A549 (cell line): Measurements from ENCODE around the gene NDUFA5. TPM values are rescaled to one million over a fixed set of nuclear protein-coding genes. Genes with fewer than 3 reads are reported as not detected.
A peak's percentile ranks its signal among the peaks of the same experiment; 100 is the strongest.

Source experiments
- ATAC-seq, 2 experiments: fragments of 200-7000 bp in 1 of 2; fragments of >200 bp in 1 of 2; cut with Nextera tagmentation in 1 of 2; cut with Tn5 transposase in 1 of 2; 3 replicates each; pipeline versions ENCODE4 v1.8.0 to v1.9.1; 2018 to 2020; ENCODE audit warnings: mild to moderate bottlenecking in 1 of 2, moderate library complexity in 1 of 2
- CTCF ChIA-PET: fragments of 300-600 bp; sonication (Branson Sonifier 250); formaldehyde crosslinking; extraction: SDS; loops from one replicate; lab custom pipeline; 2021; ENCODE audit warnings: antibody characterized with exemption, inconsistent platforms; lab: Yijun Ruan, JAX
- POLR2A ChIA-PET: fragments of 350-600 bp; formaldehyde crosslinking; extraction: SDS; loops from one replicate; lab custom pipeline; 2021; ENCODE audit warnings: antibody characterized with exemption, inconsistent platforms; lab: Yijun Ruan, JAX
- DNase-seq, 2 experiments: peaks; one replicate each; pipeline versions ENCODE4 v3.0.0 to v3.0.0-alpha.2; 2011 to 2016; ENCODE audit warnings: low read depth in 1 of 2, low spot score in 1 of 2
- FAIRE-seq: peaks from 2 replicates; lab custom pipeline; 2011; peaks lifted over from hg19 to GRCh38; lab: Jason Lieb, UNC
- H3K27ac ChIP-seq, 2 experiments: fragments of >200 bp; sonication (Bioruptor Twin); formaldehyde crosslinking; 3 replicates each; pipeline ENCODE4 v1.5.1; 2016 to 2017
- H3K4me1 ChIP-seq: fragments of >200 bp; sonication (Bioruptor Twin); formaldehyde crosslinking; 3 replicates; pipeline ENCODE4 v1.6.1; 2016
- H3K4me2 ChIP-seq: fragments of >200 bp; sonication (Bioruptor Twin); formaldehyde crosslinking; 3 replicates; pipeline ENCODE4 v1.6.1; 2016
- H3K4me3 ChIP-seq: fragments of >200 bp; sonication (Bioruptor Twin); formaldehyde crosslinking; 3 replicates; pipeline ENCODE4 v1.5.1; 2016
- H3K9me3 ChIP-seq: fragments of >200 bp; sonication (Bioruptor Twin); formaldehyde crosslinking; 3 replicates; pipeline ENCODE4 v1.6.1; 2016
- BHLHE40 ChIP-seq: IDR thresholded peaks from 2 replicates; pipeline ENCODE4 v1.6.1; 2012; ENCODE audit warnings: low read depth, low read length, inconsistent platforms
- CBX2 ChIP-seq: fragments of 200-600 bp; sonication (generic); IDR thresholded peaks from 2 replicates; pipeline ENCODE4 v1.6.1; 2016; ENCODE audit warnings: low read depth, mild to moderate bottlenecking, borderline replicate concordance
- EHMT2 ChIP-seq: fragments of 200-600 bp; sonication (generic); IDR thresholded peaks from 2 replicates; pipeline ENCODE4 v1.6.1; 2016; ENCODE audit warnings: antibody characterized with exemption, low read depth, mild to moderate bottlenecking, moderate library complexity
- EP300 ChIP-seq, 2 experiments: fragments of >200 bp; sonication (Bioruptor Twin); formaldehyde crosslinking; IDR thresholded peaks; 2 replicates in 1 of 2; 3 replicates in 1 of 2; pipeline ENCODE4 v1.6.1; 2016 to 2017
- ESRRA ChIP-seq: fragments of 150-350 bp; IDR thresholded peaks from 2 replicates; pipeline ENCODE4 v1.6.1; 2014; ENCODE audit warnings: mild to moderate bottlenecking, low read length, borderline replicate concordance
- FOSB ChIP-seq: fragments of 250-450 bp; sonication (Bioruptor Pico); IDR thresholded peaks from 2 replicates; pipeline ENCODE4 v1.5.0; 2020; ENCODE audit warnings: mild to moderate bottlenecking, moderate library complexity
- FOSL2 ChIP-seq, 2 experiments: fragments of 450-650 bp in 1 of 2; fragments of >200 bp in 1 of 2; sonication (Bioruptor Twin) in 1 of 2; formaldehyde crosslinking; IDR thresholded peaks; 2 replicates each; pipeline versions ENCODE4 v1.5.0 to v1.6.1; 2016 to 2020; ENCODE audit warnings: mild to moderate bottlenecking in 1 of 2, moderate library complexity in 1 of 2
- FOXS1 ChIP-seq: fragments of 250-450 bp; sonication (Bioruptor Pico); IDR thresholded peaks from 2 replicates; pipeline ENCODE4 v1.5.0; 2020; ENCODE audit warnings: mild to moderate bottlenecking, moderate library complexity
- GATA3 ChIP-seq: IDR thresholded peaks from 2 replicates; pipeline ENCODE4 v1.6.1; 2012; ENCODE audit warnings: borderline replicate concordance
- HDAC2 ChIP-seq: fragments of 200-600 bp; sonication (generic); IDR thresholded peaks from 2 replicates; pipeline ENCODE4 v1.6.1; 2016
- HEYL ChIP-seq: fragments of 250-450 bp; sonication (Bioruptor Pico); IDR thresholded peaks from 2 replicates; pipeline ENCODE4 v1.8.0; 2021; ENCODE audit warnings: mild to moderate bottlenecking, moderate library complexity
- JUN ChIP-seq, 2 experiments: fragments of >200 bp; sonication (Bioruptor Twin); formaldehyde crosslinking; IDR thresholded peaks; 2 replicates in 1 of 2; 3 replicates in 1 of 2; pipeline ENCODE4 v1.6.1; 2016 to 2017
- JUNB ChIP-seq: fragments of >200 bp; sonication (Bioruptor Twin); formaldehyde crosslinking; IDR thresholded peaks from 2 replicates; pipeline ENCODE4 v1.6.1; 2016
- KDM1A ChIP-seq: fragments of 200-600 bp; sonication (generic); IDR thresholded peaks from 2 replicates; pipeline ENCODE4 v1.6.1; 2016; ENCODE audit warnings: low read depth, mild to moderate bottlenecking
- KDM5A ChIP-seq: fragments of 200-600 bp; sonication (generic); IDR thresholded peaks from 2 replicates; pipeline ENCODE4 v1.6.1; 2016; ENCODE audit warnings: antibody characterized with exemption, mild to moderate bottlenecking
- MYC ChIP-seq: IDR thresholded peaks from 2 replicates; pipeline ENCODE4 v1.6.1; 2012; ENCODE audit warnings: mild to moderate bottlenecking, inconsistent platforms, low read length, improper control_type of control experiment, borderline replicate concordance
- NPAS2 ChIP-seq: fragments of 250-450 bp; sonication (Bioruptor Pico); IDR thresholded peaks from 2 replicates; pipeline ENCODE4 v1.8.0; 2022; ENCODE audit warnings: mild to moderate bottlenecking, moderate library complexity, borderline replicate concordance
- PHF8 ChIP-seq: fragments of 200-600 bp; sonication (generic); IDR thresholded peaks from 2 replicates; pipeline ENCODE4 v1.6.1; 2016; ENCODE audit warnings: low read depth, mild to moderate bottlenecking, antibody characterized with exemption, moderate library complexity, borderline replicate concordance
- POLR2A ChIP-seq: IDR thresholded peaks from 2 replicates; pipeline ENCODE4 v1.6.1; 2012; ENCODE audit warnings: mild to moderate bottlenecking, low read length
- POLR2AphosphoS2 ChIP-seq: conservative IDR thresholded peaks from 2 replicates; pipeline ENCODE4 v1.6.1; 2012; ENCODE audit warnings: low read length, improper control_type of control experiment, inconsistent platforms
- RAD21 ChIP-seq, 2 experiments: fragments of >200 bp in 1 of 2; sonication (Bioruptor Twin) in 1 of 2; formaldehyde crosslinking in 1 of 2; IDR thresholded peaks in 1 of 2; conservative IDR thresholded peaks in 1 of 2; 2 replicates in 1 of 2; 3 replicates in 1 of 2; pipeline ENCODE4 v1.6.1; 2012 to 2018; ENCODE audit warnings: inconsistent platforms in 1 of 2
- RCOR1 ChIP-seq: fragments of 150-350 bp; IDR thresholded peaks from 2 replicates; pipeline ENCODE4 v1.6.1; 2014; ENCODE audit warnings: antibody characterized with exemption, low read length, low read depth
- SREBF2 ChIP-seq: fragments of 450-650 bp; IDR thresholded peaks from 2 replicates; pipeline ENCODE4 v1.6.1; 2014; ENCODE audit warnings: mild to moderate bottlenecking, moderate library complexity
- WGBS: methylation state at CpG from one replicate; pipeline ENCODE4 v1.1.6; 2017; ENCODE audit errors: missing lambda C conversion rate; 5-methylcytosine and 5-hydroxymethylcytosine counted together
- polyA minus RNA-seq: library from RNA; depleted of rRNA, polyadenylated mRNA; stranded (reverse); fragments of >200 nt; gene quantifications from 2 replicates; pipeline ENCODE4 v1.2.3, GENCODE V29; 2011; rRNA and poly(A)+ RNA removed
- polyA plus RNA-seq, 4 experiments: library from polyadenylated mRNA; depleted of rRNA in 3 of 4; stranded (reverse); fragments of >200 nt; fragmentation: RNase III in 1 of 4; extraction: RNeasy Plus Mini Kit Qiagen cat#74134 plus additional on column Dnase treatment in 1 of 4; gene quantifications; 2 replicates in 3 of 4; 3 replicates in 1 of 4; pipeline ENCODE4 v1.2.3, GENCODE V29; 2011 to 2017
- TF ChIP-seq, protein P1 (sequence below): IDR thresholded peaks from 2 replicates; pipeline ENCODE4 v1.6.1; 2012
- TF ChIP-seq, protein P2 (sequence below): IDR thresholded peaks from 2 replicates; pipeline ENCODE4 v1.6.1; 2012
- TF ChIP-seq, protein P3 (sequence below): fragments of 450-650 bp; IDR thresholded peaks from 2 replicates; pipeline ENCODE4 v1.6.1; 2014; ENCODE audit warnings: antibody characterized with exemption

Gene NDUFA5
- polyA plus RNA-seq (2011; rRNA removed) (27.3 and 58.8 TPM in 2 replicates), polyA plus RNA-seq (2017; fragmentation: RNase III; extraction: RNeasy Plus Mini Kit Qiagen cat#74134 plus additional on column Dnase treatment) (64.8 to 71.5 TPM (median 66.7 TPM) in 3 replicates), polyA minus RNA-seq (5.9 and 7.5 TPM in 2 replicates)
- polyA plus RNA-seq (2012; cell fraction: cytosol; rRNA removed): 5.2 and 6.5 TPM in 2 replicates
- 0.95 and 2.7 TPM in 2 replicates for polyA plus RNA-seq (2012; cell fraction: nucleus; rRNA removed)

DNA sequence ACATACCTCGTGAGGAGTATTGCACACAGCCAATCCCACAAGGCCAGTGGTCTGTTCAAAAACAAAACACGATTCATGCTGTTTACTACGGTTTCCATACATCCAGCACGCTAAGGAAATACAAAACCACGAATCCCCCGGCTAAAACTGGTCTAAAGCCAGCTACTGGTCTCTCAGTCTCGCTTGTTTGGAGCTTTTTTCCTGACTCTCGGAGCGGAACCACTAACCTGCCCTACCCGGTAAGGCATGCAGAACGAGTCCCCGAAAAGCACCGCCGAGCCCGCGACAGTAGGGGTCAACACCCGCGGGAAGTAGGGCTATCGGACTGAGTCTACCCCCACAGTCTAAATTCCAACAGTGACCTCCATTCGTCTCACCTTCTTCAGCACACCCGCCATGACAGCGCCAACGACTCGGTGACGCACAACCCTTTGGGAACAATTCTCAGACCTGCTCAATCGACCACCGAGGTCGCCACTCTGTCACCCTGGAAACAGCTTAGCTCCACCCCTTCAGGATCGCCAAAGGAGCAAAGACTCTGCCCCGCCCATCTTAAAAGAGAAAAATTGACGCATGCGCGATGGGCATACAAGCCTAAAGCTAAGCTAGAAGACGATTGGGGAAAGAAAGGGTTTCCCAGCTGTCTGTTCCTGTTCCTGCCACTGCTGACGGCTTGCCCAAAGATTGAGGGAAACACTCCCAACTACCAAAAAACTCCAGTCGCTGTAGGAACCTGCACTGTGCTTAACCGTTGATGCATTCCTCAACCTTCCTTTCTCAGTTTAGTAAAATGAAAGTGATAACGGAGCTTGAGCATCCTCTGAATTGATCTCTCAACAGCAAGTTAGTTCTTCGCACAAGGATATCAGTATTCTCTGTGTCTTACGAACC, at the start of gene NDUFA5:
Gene NDUFA5, minus strand, starts transcription at position 421 of the 891 bp plus-strand sequence. Its CDS starts 23 bp downstream, at position 398.
- peak within 1 kb of the TSS; percentile 97 for H3K4me3 ChIP-seq
- 2% methylated on average over 37 of the region's 40 CpGs for WGBS
- ChIA-PET POLR2A (interaction anchor here (0.8 to 1.4 kb wide), 3 partner anchors 23 to 191 kb away, joined by 3 to 10 read pairs (median 9); partner anchors contain the start of genes IQUB and WASL), CTCF (interaction anchor here (0.9 to 2.1 kb wide), 5 partner anchors 11 to 177 kb away, joined by 3 to 11 read pairs (median 3); no protein-coding TSS in a partner anchor)
- H3K4me1 ChIP-seq: peaks cover 4% of the 10 kb centered on the region; the same call in 1 of the 3 replicates
- H3K4me2 ChIP-seq: peak within 1 kb of the TSS; percentile 85
- peak within 1 kb of the TSS; percentile 81 to 91 for H3K27ac ChIP-seq
- ATAC-seq (peak; percentile 96 to 98), DNase-seq (peak; percentile 88 to 98), FAIRE-seq (peak; percentile 7)
- peak; percentile 78 for TF ChIP-seq KDM5A
- no peak for TF ChIP-seq HEYL (CRISPR knock-in tag)
- no peak for TF ChIP-seq CBX2
- no peak for TF ChIP-seq FOSB (CRISPR knock-in tag)
- TF ChIP-seq JUN (IDR thresholded peaks at IDR 0.05): peak in 1 of 2 experiments; percentile 52; a peak in 2 of 5 replicates
- TF ChIP-seq ESRRA: 0 out of 2 replicates have a peak, but pooled peaks have one; percentile 53
- no peak for TF ChIP-seq POLR2AphosphoS2
- TF ChIP-seq, protein P1, sequence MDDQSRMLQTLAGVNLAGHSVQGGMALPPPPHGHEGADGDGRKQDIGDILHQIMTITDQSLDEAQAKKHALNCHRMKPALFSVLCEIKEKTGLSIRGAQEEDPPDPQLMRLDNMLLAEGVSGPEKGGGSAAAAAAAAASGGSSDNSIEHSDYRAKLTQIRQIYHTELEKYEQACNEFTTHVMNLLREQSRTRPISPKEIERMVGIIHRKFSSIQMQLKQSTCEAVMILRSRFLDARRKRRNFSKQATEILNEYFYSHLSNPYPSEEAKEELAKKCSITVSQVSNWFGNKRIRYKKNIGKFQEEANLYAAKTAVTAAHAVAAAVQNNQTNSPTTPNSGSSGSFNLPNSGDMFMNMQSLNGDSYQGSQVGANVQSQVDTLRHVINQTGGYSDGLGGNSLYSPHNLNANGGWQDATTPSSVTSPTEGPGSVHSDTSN: no peak
- no peak for TF ChIP-seq EHMT2
- no peak for TF ChIP-seq FOSL2 (IDR thresholded peaks at IDR 0.05)
- TF ChIP-seq FOSL2 (CRISPR knock-in tag; IDR thresholded peaks at IDR 0.05): peak; percentile 38
- no peak for TF ChIP-seq RCOR1
- TF ChIP-seq, protein P2, sequence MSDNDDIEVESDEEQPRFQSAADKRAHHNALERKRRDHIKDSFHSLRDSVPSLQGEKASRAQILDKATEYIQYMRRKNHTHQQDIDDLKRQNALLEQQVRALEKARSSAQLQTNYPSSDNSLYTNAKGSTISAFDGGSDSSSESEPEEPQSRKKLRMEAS: peak; percentile 43
- TF ChIP-seq, protein P3, sequence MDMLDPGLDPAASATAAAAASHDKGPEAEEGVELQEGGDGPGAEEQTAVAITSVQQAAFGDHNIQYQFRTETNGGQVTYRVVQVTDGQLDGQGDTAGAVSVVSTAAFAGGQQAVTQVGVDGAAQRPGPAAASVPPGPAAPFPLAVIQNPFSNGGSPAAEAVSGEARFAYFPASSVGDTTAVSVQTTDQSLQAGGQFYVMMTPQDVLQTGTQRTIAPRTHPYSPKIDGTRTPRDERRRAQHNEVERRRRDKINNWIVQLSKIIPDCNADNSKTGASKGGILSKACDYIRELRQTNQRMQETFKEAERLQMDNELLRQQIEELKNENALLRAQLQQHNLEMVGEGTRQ: no peak
- no peak for TF ChIP-seq EP300 (IDR thresholded peaks at IDR 0.05)
- TF ChIP-seq MYC: no peak
- TF ChIP-seq GATA3: no peak
- TF ChIP-seq PHF8: peak; percentile 56; the same call in 1 of the 2 replicates
- no peak for TF ChIP-seq KDM1A
- TF ChIP-seq POLR2A: peak; percentile 54
- no peak for TF ChIP-seq BHLHE40
- no peak for TF ChIP-seq HDAC2
- no peak for TF ChIP-seq SREBF2
- no peak for TF ChIP-seq RAD21 (conservative IDR thresholded peaks at IDR 0.05 in 1 of 2, IDR thresholded peaks at IDR 0.05 in 1 of 2)
- no peak for TF ChIP-seq FOXS1 (CRISPR knock-in tag)
- TF ChIP-seq JUNB: no peak
- TF ChIP-seq NPAS2 (CRISPR knock-in tag): no peak
- H3K9me3 ChIP-seq: no peaks in the 10 kb centered on the region
